Vagina (tissue), 2 donors: ENCODE results near the gene TPSD1. TPM values are rescaled to one million over a fixed set of nuclear protein-coding genes. Genes with fewer than 3 reads are reported as not detected.

ENCODE experiments used
- DNase-seq, 2 donors: peaks; one replicate each; pipeline ENCODE4 v3.0.0-alpha.2; 2017; ENCODE audit errors: extremely low spot score in 2 of 2
- H3K27ac ChIP-seq: fragments of 200-600 bp; sonication (generic); one replicate; pipeline ENCODE4 v1.5.1; 2019
- H3K27me3 ChIP-seq: fragments of 200-600 bp; sonication (generic); one replicate; pipeline ENCODE4 v1.5.1; 2019
- H3K36me3 ChIP-seq, 2 donors: fragments of 200-600 bp; sonication (generic); one replicate each; pipeline ENCODE4 v1.5.1; 2017 to 2019
- H3K4me1 ChIP-seq: fragments of 200-600 bp; sonication (generic); one replicate; pipeline ENCODE4 v1.5.1; 2019
- H3K4me3 ChIP-seq, 2 donors: fragments of 200-600 bp; sonication (generic); 1 replicate in 1 of 2; 2 replicates in 1 of 2; pipeline ENCODE4 v1.5.1; 2016 to 2019
- H3K9me3 ChIP-seq: fragments of 200-600 bp; sonication (generic); one replicate; pipeline ENCODE4 v1.5.1; 2019
- CTCF ChIP-seq, 3 experiments: fragments of 450-650 bp in 2 of 3; fragments of 200-600 bp in 1 of 3; sonication (generic) in 1 of 3; IDR thresholded peaks; one replicate each; pipeline ENCODE4 v1.5.1; 2017 to 2019; ENCODE audit warnings: antibody characterized with exemption in 3 of 3, mild to moderate bottlenecking in 2 of 3, moderate library complexity in 2 of 3
- POLR2A ChIP-seq, 2 donors: fragments of 450-650 bp; IDR thresholded peaks; one replicate each; pipeline ENCODE4 v1.6.1; 2017; ENCODE audit warnings: antibody characterized with exemption in 2 of 2, mild to moderate bottlenecking in 2 of 2, moderate library complexity in 2 of 2
- POLR2AphosphoS5 ChIP-seq, 2 donors: sonication (generic); formaldehyde crosslinking; IDR thresholded peaks; one replicate each; pipeline ENCODE4 v1.9.0; 2017; ENCODE audit warnings: antibody characterized with exemption in 2 of 2, mild to moderate bottlenecking in 2 of 2, low read depth in 1 of 2; ENCODE audit not compliant: insufficient read depth in 1 of 2
- intact Hi-C: fragments of 100-400 bp; cut with DNase I; formaldehyde crosslinking; loops from one replicate; pipeline ENCODE4 v1.15.1; 2023
- total RNA-seq: library from RNA; depleted of rRNA; stranded (reverse); fragments of >200 nt; gene quantifications from one replicate; pipeline ENCODE4 v1.2.3, GENCODE V29; 2016

TPSD1 gene
- total RNA-seq, 1 donor from 2014 or later: 7.1 TPM

- intact Hi-C loops: no loop called here
- Histone ChIP-seq H3K27ac (no peak overlapping the region), H3K36me3 (no peaks in the 10 kb centered on the region), H3K4me3 (no peak overlapping the region), H3K27me3 (no peaks in the 10 kb centered on the region), H3K4me1 (no peaks in the 10 kb centered on the region), H3K9me3 (no peaks in the 10 kb centered on the region)
- DNase-seq: no peak
- no peak for TF ChIP-seq CTCF (IDR thresholded peaks at IDR 0.05)
- no peak for TF ChIP-seq POLR2AphosphoS5 (IDR thresholded peaks at IDR 0.05; ENCODE audit: insufficient read depth in 1 of 2, low read depth in 1 of 2)
- TF ChIP-seq POLR2A (IDR thresholded peaks at IDR 0.05): no peak
Observed at GRCh38 chr16:1220098-1220728, 35.7 kb upstream of the TPSD1 start.

- Histone ChIP-seq H3K9me3 (no peaks in the 10 kb centered on the region), H3K36me3 (no peaks in the 10 kb centered on the region), H3K27me3 (no peaks in the 10 kb centered on the region), H3K27ac (no peak overlapping the region), H3K4me3 (no peak overlapping the region), H3K4me1 (no peaks in the 10 kb centered on the region)
- TF ChIP-seq POLR2A (IDR thresholded peaks at IDR 0.05) (no peak), CTCF (IDR thresholded peaks at IDR 0.05) (no peak), POLR2AphosphoS5 (IDR thresholded peaks at IDR 0.05; ENCODE audit: insufficient read depth in 1 of 2, low read depth in 1 of 2) (no peak)
- intact Hi-C loops: no loop called here
- DNase-seq: no peak
Observed at GRCh38 chr16:1220841-1221627, 34.8 kb upstream of the TPSD1 start.

GRCh38 chr16:1221628-1222552, 34.0 kb upstream of the TPSD1 start:
- no peak for DNase-seq
- no peaks in the 10 kb centered on the region for H3K9me3 ChIP-seq
- intact Hi-C loops: no loop called here
- TF ChIP-seq CTCF (IDR thresholded peaks at IDR 0.05): no peak
- no peak for TF ChIP-seq POLR2A (IDR thresholded peaks at IDR 0.05)
- no peak for TF ChIP-seq POLR2AphosphoS5 (IDR thresholded peaks at IDR 0.05; ENCODE audit: insufficient read depth in 1 of 2, low read depth in 1 of 2)
- no peaks in the 10 kb centered on the region for H3K27me3 ChIP-seq
- H3K36me3 ChIP-seq: no peaks in the 10 kb centered on the region
- H3K4me1 ChIP-seq: no peaks in the 10 kb centered on the region
- H3K4me3 ChIP-seq: no peak overlapping the region
- no peak overlapping the region for H3K27ac ChIP-seq

GRCh38 chr16:1222553-1223354, 33.1 kb upstream of the TPSD1 start:
- intact Hi-C loops: no loop called here
- Histone ChIP-seq H3K4me1 (no peaks in the 10 kb centered on the region), H3K4me3 (no peak overlapping the region), H3K9me3 (no peaks in the 10 kb centered on the region), H3K27ac (no peak overlapping the region), H3K36me3 (no peaks in the 10 kb centered on the region), H3K27me3 (no peaks in the 10 kb centered on the region)
- no peak for TF ChIP-seq POLR2AphosphoS5 (IDR thresholded peaks at IDR 0.05; ENCODE audit: insufficient read depth in 1 of 2, low read depth in 1 of 2)
- no peak for TF ChIP-seq POLR2A (IDR thresholded peaks at IDR 0.05)
- TF ChIP-seq CTCF (IDR thresholded peaks at IDR 0.05): no peak
- no peak for DNase-seq
